ENCODE results near the gene PRPH2.

- TF ChIP-seq CTCF (IDR thresholded peaks at IDR 0.05) (no peak), POLR2A (IDR thresholded peaks at IDR 0.05) (no peak)
These were observed 32.2 kb downstream of the PRPH2 start for GRCh38 chr6:42690151-42690702.

All from heart left ventricle (tissue), 13 donors.